HepG2 (cell line): ENCODE data around the gene RNASE13. TPM values are rescaled to one million over a fixed set of nuclear protein-coding genes. Genes with fewer than 3 reads are reported as not detected.

Experiments used
- ARID5B ChIP-seq: IDR thresholded peaks from 2 replicates; pipeline ENCODE4 v1.4.0; 2020; ENCODE audit warnings: mild to moderate bottlenecking, missing genetic modification reagents
- ARNT ChIP-seq: fragments of 450-650 bp; IDR thresholded peaks from 2 replicates; pipeline ENCODE4 v1.6.1; 2017
- DPF2 ChIP-seq: sonication (generic); formaldehyde crosslinking; IDR thresholded peaks from 2 replicates; pipeline ENCODE4 v1.4.0; 2020; ENCODE audit warnings: mild to moderate bottlenecking, low read depth, missing genetic modification reagents, borderline replicate concordance
- DZIP1 ChIP-seq: sonication (generic); formaldehyde crosslinking; IDR thresholded peaks from 2 replicates; pipeline ENCODE4 v1.5.0; 2020; ENCODE audit warnings: mild to moderate bottlenecking, missing genetic modification reagents
- KMT2B ChIP-seq: IDR thresholded peaks from 2 replicates; pipeline ENCODE4 v1.6.1; 2016; ENCODE audit warnings: missing genetic modification reagents, missing compliant biosample characterization
- MLLT10 ChIP-seq: sonication (generic); formaldehyde crosslinking; IDR thresholded peaks from 2 replicates; pipeline ENCODE4 v1.4.0; 2020; ENCODE audit warnings: missing genetic modification reagents
- PITX1 ChIP-seq: sonication (generic); formaldehyde crosslinking; IDR thresholded peaks from 2 replicates; pipeline ENCODE4 v1.5.1; 2020; ENCODE audit warnings: mild to moderate bottlenecking, missing genetic modification reagents
- RFX3 ChIP-seq: IDR thresholded peaks from 2 replicates; pipeline ENCODE4 v1.6.1; 2016; ENCODE audit warnings: missing biosample characterization, missing genetic modification reagents
- RXRB ChIP-seq: IDR thresholded peaks from 2 replicates; pipeline ENCODE4 v1.6.1; 2016; ENCODE audit warnings: borderline replicate concordance, missing genetic modification reagents, missing compliant biosample characterization
- SIX1 ChIP-seq: sonication (generic); formaldehyde crosslinking; IDR thresholded peaks from 2 replicates; pipeline ENCODE4 v1.4.0; 2020; ENCODE audit warnings: missing genetic modification reagents, borderline replicate concordance
- ZNF276 ChIP-seq: sonication (generic); formaldehyde crosslinking; IDR thresholded peaks from 2 replicates; pipeline ENCODE4 v1.4.0; 2020; ENCODE audit warnings: mild to moderate bottlenecking, low read depth, missing genetic modification reagents
- ZNF296 ChIP-seq: sonication (generic); formaldehyde crosslinking; conservative IDR thresholded peaks from 2 replicates; pipeline ENCODE4 v1.5.0; 2020; ENCODE audit warnings: mild to moderate bottlenecking, missing genetic modification reagents
- ZSCAN21 ChIP-seq: sonication (generic); formaldehyde crosslinking; IDR thresholded peaks from 2 replicates; pipeline ENCODE4 v1.8.0; 2022; ENCODE audit warnings: mild to moderate bottlenecking, missing genetic modification reagents, moderate library complexity, borderline replicate concordance
- polyA plus RNA-seq, 8 experiments: library from polyadenylated mRNA; depleted of rRNA in 3 of 8; stranded (reverse) in 7 of 8; unstranded in 1 of 8; fragments of >200 nt; fragmentation: Illumina TruSeq in 4 of 8; extraction: Trizol in 4 of 8; gene quantifications; 2 replicates each; pipeline versions ENCODE4 v1.2.1 to v1.2.3, GENCODE V29; 2011 to 2016; ENCODE audit warnings: low read depth in 4 of 8, missing spikeins in 1 of 8, mixed read lengths in 1 of 8; ENCODE audit not compliant: insufficient read depth in 1 of 8
- total RNA-seq, 5 experiments: library from RNA; depleted of rRNA; stranded (reverse); fragments of >200 nt; fragmentation: Illumina TruSeq; extraction: Trizol; gene quantifications; 2 replicates each; pipeline ENCODE4 v1.2.3, GENCODE V29; 2016; ENCODE audit warnings: low read depth in 1 of 5
- TF ChIP-seq, protein P1 (sequence below): sonication (generic); formaldehyde crosslinking; IDR thresholded peaks from 2 replicates; pipeline ENCODE4 v1.4.0; 2020; ENCODE audit warnings: mild to moderate bottlenecking, missing genetic modification reagents
- TF ChIP-seq, protein P2 (sequence below): sonication (generic); formaldehyde crosslinking; IDR thresholded peaks from 2 replicates; pipeline ENCODE4 v1.9.0; 2021; ENCODE audit warnings: missing genetic modification reagents, borderline replicate concordance

RNASE13 gene
- total and polyA plus RNA-seq, 2 of the 13 experiments (the other 11 are each of a cell fraction or from before 2014, with no cell fraction given): 1.0 TPM; not detected in 1

DNA sequence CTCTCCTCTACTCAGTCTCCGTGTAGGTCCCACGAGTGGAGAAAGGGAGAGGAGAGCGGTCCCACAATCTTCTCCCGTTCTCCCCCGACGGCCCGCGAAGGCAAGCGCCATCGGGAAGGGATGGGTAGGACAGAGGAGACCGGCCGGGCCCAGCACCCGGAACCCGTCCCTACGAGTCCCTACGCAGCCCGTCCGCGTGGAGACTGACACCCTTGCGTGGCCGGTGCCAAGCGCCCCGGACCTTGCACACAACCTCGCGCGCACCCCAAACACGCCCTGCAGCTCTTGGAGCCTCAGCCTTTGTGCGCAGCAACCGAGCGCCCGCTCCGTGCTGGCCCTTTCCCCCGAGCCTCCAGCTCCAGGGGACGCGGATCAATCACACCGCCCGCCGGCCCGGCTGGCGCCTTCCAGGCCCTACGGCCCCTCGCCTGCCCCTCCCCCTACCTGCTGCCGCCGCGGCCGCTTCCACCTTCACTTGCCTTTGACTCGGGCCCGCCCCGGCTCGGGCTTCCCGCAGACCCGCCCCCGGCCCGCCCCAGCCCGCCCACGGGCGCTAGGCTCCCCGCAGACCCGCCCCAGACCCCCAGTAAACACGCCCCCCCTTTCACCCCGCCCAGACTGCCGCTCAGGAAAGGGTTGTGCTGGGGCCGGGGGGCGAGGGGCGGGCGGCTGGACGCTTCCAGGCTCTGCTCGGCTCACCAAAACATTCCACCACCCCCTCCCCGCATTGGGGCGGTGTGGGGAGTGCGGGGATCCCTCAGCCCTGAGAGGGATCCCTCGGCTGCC, 9.8 kb downstream of the RNASE13 start, which contains the start of gene NDRG2 (continued):
- TF ChIP-seq ARID5B (CRISPR knock-in tag): peak; percentile 56
- TF ChIP-seq MLLT10 (CRISPR knock-in tag): no peak
- no peak for TF ChIP-seq ZNF276 (CRISPR knock-in tag)
- no peak for TF ChIP-seq ARNT
- TF ChIP-seq, protein P1, sequence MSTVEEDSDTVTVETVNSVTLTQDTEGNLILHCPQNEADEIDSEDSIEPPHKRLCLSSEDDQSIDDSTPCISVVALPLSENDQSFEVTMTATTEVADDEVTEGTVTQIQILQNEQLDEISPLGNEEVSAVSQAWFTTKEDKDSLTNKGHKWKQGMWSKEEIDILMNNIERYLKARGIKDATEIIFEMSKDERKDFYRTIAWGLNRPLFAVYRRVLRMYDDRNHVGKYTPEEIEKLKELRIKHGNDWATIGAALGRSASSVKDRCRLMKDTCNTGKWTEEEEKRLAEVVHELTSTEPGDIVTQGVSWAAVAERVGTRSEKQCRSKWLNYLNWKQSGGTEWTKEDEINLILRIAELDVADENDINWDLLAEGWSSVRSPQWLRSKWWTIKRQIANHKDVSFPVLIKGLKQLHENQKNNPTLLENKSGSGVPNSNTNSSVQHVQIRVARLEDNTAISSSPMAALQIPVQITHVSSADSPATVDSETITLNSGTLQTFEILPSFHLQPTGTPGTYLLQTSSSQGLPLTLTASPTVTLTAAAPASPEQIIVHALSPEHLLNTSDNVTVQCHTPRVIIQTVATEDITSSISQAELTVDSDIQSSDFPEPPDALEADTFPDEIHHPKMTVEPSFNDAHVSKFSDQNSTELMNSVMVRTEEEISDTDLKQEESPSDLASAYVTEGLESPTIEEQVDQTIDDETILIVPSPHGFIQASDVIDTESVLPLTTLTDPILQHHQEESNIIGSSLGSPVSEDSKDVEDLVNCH (CRISPR knock-in tag): no peak
- peak; percentile 69; the same call in 1 of the 2 replicates for TF ChIP-seq PITX1 (CRISPR knock-in tag)
- TF ChIP-seq RFX3 (CRISPR knock-in tag): 0 out of 2 replicates have a peak, but pooled peaks have one; percentile 22
- no peak; the same call in 1 of the 2 replicates for TF ChIP-seq KMT2B
- TF ChIP-seq SIX1 (CRISPR knock-in tag): no peak
- no peak for TF ChIP-seq DPF2
- TF ChIP-seq DZIP1 (CRISPR knock-in tag): no peak
- peak; percentile 51; the same call in 1 of the 2 replicates for TF ChIP-seq RXRB (CRISPR knock-in tag)
- TF ChIP-seq, protein P2, sequence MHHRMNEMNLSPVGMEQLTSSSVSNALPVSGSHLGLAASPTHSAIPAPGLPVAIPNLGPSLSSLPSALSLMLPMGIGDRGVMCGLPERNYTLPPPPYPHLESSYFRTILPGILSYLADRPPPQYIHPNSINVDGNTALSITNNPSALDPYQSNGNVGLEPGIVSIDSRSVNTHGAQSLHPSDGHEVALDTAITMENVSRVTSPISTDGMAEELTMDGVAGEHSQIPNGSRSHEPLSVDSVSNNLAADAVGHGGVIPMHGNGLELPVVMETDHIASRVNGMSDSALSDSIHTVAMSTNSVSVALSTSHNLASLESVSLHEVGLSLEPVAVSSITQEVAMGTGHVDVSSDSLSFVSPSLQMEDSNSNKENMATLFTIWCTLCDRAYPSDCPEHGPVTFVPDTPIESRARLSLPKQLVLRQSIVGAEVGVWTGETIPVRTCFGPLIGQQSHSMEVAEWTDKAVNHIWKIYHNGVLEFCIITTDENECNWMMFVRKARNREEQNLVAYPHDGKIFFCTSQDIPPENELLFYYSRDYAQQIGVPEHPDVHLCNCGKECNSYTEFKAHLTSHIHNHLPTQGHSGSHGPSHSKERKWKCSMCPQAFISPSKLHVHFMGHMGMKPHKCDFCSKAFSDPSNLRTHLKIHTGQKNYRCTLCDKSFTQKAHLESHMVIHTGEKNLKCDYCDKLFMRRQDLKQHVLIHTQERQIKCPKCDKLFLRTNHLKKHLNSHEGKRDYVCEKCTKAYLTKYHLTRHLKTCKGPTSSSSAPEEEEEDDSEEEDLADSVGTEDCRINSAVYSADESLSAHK (CRISPR knock-in tag): no peak
- TF ChIP-seq ZSCAN21: peak; percentile 94
- TF ChIP-seq ZNF296 (CRISPR knock-in tag): no peak
